Type B pancreatic cell (in vitro differentiated cells): ENCODE measurements around the gene TULP4. TPM values are rescaled to one million over a fixed set of nuclear protein-coding genes. Genes with fewer than 3 reads are reported as not detected.

ENCODE experiments used
- DNase-seq: peaks from one replicate; pipeline ENCODE4 v3.0.0; 2021; ENCODE audit warnings: mixed read lengths; ENCODE audit not compliant: unreplicated experiment; ENCODE audit errors: extremely low spot score
- H3K27ac Mint-ChIP-seq: 2 replicates; pipeline ENCODE4 v1.8.0; 2021; ENCODE audit warnings: mild to moderate bottlenecking, mixed read lengths
- H3K27me3 Mint-ChIP-seq: 2 replicates; pipeline ENCODE4 v1.8.0; 2021; ENCODE audit warnings: mixed read lengths
- H3K36me3 Mint-ChIP-seq: 2 replicates; pipeline ENCODE4 v1.8.0; 2021; ENCODE audit warnings: mixed read lengths
- H3K4me1 Mint-ChIP-seq: one replicate; pipeline ENCODE4 v1.8.0; 2021; ENCODE audit warnings: mixed read lengths; ENCODE audit not compliant: unreplicated experiment
- H3K4me3 Mint-ChIP-seq: 2 replicates; pipeline ENCODE4 v1.8.0; 2021; ENCODE audit warnings: mild to moderate bottlenecking, mixed read lengths
- H3K9me3 Mint-ChIP-seq: 2 replicates; pipeline ENCODE4 v1.8.0; 2021; ENCODE audit warnings: mixed read lengths
- CTCF ChIP-seq: fragments of 200-600 bp; sonication (generic); conservative IDR thresholded peaks from 2 replicates; pipeline ENCODE4 v1.5.0; 2021; ENCODE audit warnings: antibody characterized with exemption, mild to moderate bottlenecking
- total RNA-seq: library from RNA; stranded (reverse); gene quantifications from 2 replicates; pipeline ENCODE4 v1.2.1, GENCODE V29; 2021; ENCODE audit warnings: low replicate concordance

The TULP4 gene
- total RNA-seq, 1 donor from 2014 or later = 109 TPM

DNA sequence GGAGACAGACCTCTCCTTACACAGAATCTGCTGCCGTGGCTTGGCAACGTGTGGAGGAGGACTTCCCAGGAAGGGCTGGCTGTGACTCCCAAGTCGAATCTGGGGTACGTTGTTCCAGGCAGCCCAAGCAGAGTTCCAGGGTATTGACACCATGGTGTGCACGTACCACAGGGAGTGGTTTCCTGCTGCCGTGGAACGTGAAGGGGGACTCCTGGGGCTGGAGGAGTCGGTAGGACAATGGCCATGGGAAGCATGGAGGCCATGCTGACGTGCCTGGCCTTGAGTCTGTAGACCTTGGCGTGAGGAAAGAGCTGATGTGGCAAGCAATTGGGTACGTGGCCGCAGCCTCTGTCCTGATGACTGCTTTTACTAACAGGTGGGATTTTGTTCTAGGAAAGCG, 119.3 kb downstream of the TULP4 start:
- Mint-ChIP-seq H3K27me3 (no peaks in the 10 kb centered on the region), H3K36me3 (peaks cover 40% of the 10 kb centered on the region), H3K4me3 (no peak overlapping the region), H3K9me3 (no peaks in the 10 kb centered on the region), H3K27ac (no peak overlapping the region), H3K4me1 (no peaks in the 10 kb centered on the region)
- TF ChIP-seq CTCF = no peak
- no peak for DNase-seq

DNA sequence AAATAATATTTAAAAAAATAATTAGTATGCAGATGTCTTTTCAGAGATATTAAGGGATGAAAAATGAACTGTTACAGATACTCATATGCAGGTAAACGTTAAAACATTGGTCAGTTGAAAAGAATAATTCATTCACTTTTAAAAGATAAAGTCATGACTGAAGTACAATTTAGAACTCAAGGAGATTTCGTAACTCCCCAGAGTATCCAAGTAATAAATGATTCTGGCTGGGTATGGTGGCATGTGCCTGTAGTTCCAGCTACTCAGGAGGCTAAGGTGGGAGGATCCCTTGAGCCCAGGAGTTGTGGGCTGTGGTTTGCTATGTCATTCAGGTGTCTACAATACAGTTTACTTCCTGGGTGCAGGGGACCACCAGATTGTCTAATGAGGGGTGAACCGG, 125.3 kb downstream of the TULP4 start:
- DNase-seq = no peak
- H3K27ac Mint-ChIP-seq = no peak overlapping the region
- H3K9me3 Mint-ChIP-seq = no peaks in the 10 kb centered on the region
- TF ChIP-seq CTCF = no peak
- no peak overlapping the region for H3K4me3 Mint-ChIP-seq
- H3K27me3 Mint-ChIP-seq = no peaks in the 10 kb centered on the region
- H3K4me1 Mint-ChIP-seq = no peaks in the 10 kb centered on the region
- peaks cover 20% of the 10 kb centered on the region for H3K36me3 Mint-ChIP-seq

DNA sequence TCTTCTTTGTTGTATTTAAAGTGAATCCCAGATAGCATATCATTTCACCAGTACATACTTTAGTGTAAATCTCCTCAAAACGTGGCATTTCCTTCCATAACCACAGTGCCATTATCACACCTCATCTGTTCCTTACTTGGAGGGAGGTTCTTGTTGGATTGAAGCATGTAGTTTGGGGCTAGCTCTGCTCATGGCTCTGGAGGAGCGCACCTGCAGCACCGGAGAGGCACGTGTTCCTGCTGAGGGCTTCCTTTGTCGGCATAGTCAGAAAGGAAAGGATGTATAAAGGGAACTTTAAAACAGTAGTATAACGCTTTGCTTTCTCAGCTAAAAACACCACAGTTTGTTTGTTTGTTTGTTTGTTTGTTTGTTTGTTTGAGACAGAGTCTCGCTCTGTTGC, 126.0 kb downstream of the TULP4 start:
- H3K9me3 Mint-ChIP-seq = no peaks in the 10 kb centered on the region
- H3K4me3 Mint-ChIP-seq = no peak overlapping the region
- no peak for DNase-seq
- TF ChIP-seq CTCF = no peak
- H3K27me3 Mint-ChIP-seq = no peaks in the 10 kb centered on the region
- H3K36me3 Mint-ChIP-seq = peaks cover 18% of the 10 kb centered on the region
- no peak overlapping the region for H3K27ac Mint-ChIP-seq
- no peaks in the 10 kb centered on the region for H3K4me1 Mint-ChIP-seq

DNA sequence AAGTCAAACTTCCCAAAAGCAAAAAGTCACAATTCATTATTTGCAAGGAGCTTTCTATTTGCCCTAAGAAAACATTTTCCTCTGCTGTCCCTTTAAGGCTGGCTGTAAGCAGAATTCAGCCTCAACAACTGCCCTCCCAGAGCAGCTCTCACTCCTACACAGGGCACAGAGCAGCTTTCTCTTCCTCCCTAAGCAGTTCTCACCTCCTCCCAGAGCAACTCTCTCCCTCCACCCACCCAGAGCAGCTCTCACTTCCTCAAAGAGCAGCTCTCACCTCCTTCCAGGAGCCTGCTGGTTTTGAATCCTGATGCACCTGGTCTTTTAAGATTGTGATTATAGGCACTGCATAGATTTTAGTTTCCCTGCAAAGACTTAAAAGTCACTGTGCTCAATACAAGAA, 127.0 kb downstream of the TULP4 start:
- Mint-ChIP-seq H3K9me3 (no peaks in the 10 kb centered on the region), H3K27me3 (no peaks in the 10 kb centered on the region), H3K4me1 (no peaks in the 10 kb centered on the region), H3K36me3 (peaks cover 22% of the 10 kb centered on the region), H3K4me3 (no peak overlapping the region), H3K27ac (no peak overlapping the region)
- TF ChIP-seq CTCF = no peak
- no peak for DNase-seq

DNA sequence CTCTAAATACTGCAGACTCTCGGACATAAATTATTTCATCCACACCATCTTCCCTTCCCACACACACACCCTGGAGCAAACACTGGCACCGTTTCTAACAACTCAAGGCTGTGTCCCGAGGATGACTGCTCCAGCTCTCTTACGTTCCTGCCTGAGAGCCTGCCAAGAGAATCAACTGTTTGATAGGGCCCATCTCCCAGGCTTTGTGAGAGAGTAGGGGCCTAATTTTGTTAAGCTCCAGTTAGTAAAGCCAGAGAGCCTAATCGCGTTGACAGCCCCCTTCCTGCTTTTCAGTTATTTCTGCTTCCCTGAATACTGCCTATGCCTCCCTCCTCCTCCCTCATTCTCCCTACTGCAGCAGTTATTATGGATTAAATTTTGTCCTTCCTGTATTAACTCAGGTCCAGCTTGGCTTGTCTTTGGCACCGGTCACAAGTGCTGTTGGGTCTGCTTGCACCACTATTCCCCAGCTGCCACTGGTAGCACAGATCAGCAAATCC, 129.5 kb downstream of the TULP4 start:
- DNase-seq = no peak
- Mint-ChIP-seq H3K4me1 (no peaks in the 10 kb centered on the region), H3K9me3 (no peaks in the 10 kb centered on the region), H3K36me3 (peaks cover 16% of the 10 kb centered on the region), H3K27ac (no peak overlapping the region), H3K27me3 (no peaks in the 10 kb centered on the region), H3K4me3 (no peak overlapping the region)
- TF ChIP-seq CTCF = no peak

DNA sequence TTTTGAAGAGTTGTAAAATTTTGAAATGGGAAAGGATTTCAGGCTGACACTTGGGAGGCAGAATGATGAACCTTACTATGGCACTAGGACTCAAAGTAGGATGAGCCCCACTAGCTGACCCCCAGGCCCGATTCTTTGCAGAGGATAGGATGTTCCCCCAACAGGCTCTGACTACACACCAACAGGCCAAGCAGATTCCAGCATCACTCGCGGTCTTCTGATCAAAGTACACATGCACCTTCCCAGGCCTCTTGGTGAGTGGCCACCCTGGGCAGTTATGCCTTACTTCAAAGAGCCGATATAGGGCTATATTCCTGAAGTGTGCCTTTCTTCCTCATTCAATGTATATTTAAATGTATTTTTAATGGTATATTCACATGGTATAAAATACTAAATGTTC, 130.0 kb downstream of the TULP4 start:
- Mint-ChIP-seq H3K27me3 (no peaks in the 10 kb centered on the region), H3K4me1 (no peaks in the 10 kb centered on the region), H3K9me3 (no peaks in the 10 kb centered on the region), H3K36me3 (peaks cover 16% of the 10 kb centered on the region), H3K4me3 (no peak overlapping the region), H3K27ac (no peak overlapping the region)
- DNase-seq = no peak
- TF ChIP-seq CTCF = no peak
